NCI-H748 (cell line): ENCODE data around the gene ZNF26.
"Not testable (repeated sequence)": the region's sequence is repeated elsewhere in the genome, so short reads cannot be mapped to it uniquely, and the experiment has no call there.

ENCODE experiments used
- DNase-seq: peaks from one replicate; lab custom pipeline; 2025; ENCODE audit not compliant: unreplicated experiment; lab: John Stamatoyannopoulos, UW

ZNF26 gene

GRCh38 chr12:132955094-132956010 lies 30.8 kb upstream of the ZNF26 start:
- DNase-seq, result peak; percentile 65

DNA sequence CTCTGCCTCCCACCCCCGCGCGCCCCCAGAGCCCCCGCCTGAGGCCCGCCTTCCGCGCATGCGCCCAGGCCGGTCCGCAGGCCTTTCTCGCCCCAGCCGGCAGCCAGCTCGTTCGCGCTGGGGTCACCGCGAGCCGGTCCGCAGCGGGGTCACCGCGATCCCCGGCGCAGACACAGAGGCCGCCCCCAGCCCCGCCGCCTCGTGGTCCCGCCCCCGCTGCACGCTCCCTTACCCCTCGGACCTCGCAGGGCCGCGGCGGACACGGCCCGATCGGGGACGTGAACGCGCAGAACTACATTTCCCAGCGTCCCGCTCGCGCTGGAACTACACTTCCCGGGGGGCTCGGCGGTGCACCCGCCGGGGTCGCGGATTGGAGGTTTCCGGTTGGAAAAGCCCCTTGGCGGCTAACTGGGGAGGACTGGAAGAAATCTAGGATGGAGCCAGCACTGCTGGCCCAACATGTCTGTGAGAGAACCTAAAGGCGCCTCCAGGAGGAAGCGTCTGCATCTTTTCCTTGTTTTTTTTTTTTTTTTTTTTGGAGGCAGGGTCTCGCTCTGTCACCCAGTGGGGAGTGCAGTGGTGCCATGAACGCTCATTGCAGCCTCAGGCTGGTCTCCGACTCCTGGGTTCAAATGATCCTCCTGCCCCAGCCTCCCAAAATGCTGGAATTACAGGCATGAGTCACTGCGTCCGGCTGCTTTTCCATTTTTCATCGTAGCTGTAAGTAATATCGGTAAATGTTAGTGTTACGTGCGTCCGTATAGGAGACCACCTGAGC lies 30.0 kb upstream of the ZNF26 start, which contains the start of gene ZNF605:
Gene ZNF605 (minus strand): TSS at position 296 of the 778 bp plus-strand sequence. CDS start 10,671 bp downstream, outside the sequence.
- peak; percentile 94 for DNase-seq

DNA sequence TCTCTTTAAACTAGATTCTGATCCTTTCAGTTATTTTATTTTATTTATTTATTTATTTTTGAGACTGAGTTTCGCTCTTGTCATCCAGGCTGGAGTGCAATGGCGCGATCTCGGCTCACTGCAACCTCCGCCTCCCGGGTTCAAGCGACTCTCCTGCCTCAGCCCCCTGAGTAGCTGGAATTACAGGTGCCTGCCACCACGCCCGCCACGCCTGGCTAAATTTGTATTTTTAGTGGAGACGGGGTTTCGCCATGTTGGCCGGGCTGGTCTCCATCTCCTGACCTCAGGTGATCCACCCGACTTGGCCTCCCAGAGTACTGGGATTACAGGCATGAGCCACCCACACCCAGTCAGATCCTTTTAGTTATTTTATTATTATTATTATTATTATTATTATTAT lies 24.4 kb upstream of the ZNF26 start:
- not testable (repeated sequence) for DNase-seq

- not testable (repeated sequence) for DNase-seq
These were observed 22.2 kb upstream of the ZNF26 start for GRCh38 chr12:132963947-132964346.

GRCh38 chr12:132965796-132966195 lies 20.4 kb upstream of the ZNF26 start:
- no peak for DNase-seq

- no peak for DNase-seq
These were observed 19.3 kb upstream of the ZNF26 start for GRCh38 chr12:132966676-132967415.

GRCh38 chr12:132967736-132968135 lies 18.4 kb upstream of the ZNF26 start:
- DNase-seq, result no peak

GRCh38 chr12:132972374-132972773 lies 13.8 kb upstream of the ZNF26 start:
- DNase-seq, result no peak

GRCh38 chr12:132976870-132977269 lies 9.3 kb upstream of the ZNF26 start:
- DNase-seq, result peak; percentile 35

- peak; percentile 29 for DNase-seq
These were observed 688 bp downstream of the ZNF26 start for GRCh38 chr12:132986885-132987225.

- no peak for DNase-seq
These were observed 12.6 kb downstream of the ZNF26 start for GRCh38 chr12:132998741-132999140.

GRCh38 chr12:133010657-133011297 lies 24.6 kb downstream of the ZNF26 start:
- no peak for DNase-seq

DNA sequence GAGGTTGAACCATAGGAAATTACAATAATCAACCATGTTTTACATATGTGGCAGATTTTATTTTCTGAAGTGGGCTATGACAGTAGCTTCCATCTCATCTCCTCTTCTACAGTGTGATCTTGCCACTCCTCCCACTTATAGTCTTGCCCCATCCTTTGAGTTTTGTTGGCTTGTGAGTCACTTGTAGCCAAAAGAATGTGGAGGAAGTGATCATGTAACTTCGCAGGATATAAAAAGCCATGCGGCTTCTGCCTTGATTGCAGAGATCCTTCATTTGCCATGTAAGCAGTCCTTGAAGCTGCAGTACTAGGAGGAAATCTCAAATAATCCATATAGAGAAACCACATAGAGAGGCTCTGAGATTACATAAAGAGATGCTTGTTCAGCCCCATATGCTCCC lies 37.4 kb downstream of the ZNF26 start:
- DNase-seq, result no peak

GRCh38 chr12:133026996-133027395 lies 40.8 kb downstream of the ZNF26 start:
- DNase-seq, result no peak

DNA sequence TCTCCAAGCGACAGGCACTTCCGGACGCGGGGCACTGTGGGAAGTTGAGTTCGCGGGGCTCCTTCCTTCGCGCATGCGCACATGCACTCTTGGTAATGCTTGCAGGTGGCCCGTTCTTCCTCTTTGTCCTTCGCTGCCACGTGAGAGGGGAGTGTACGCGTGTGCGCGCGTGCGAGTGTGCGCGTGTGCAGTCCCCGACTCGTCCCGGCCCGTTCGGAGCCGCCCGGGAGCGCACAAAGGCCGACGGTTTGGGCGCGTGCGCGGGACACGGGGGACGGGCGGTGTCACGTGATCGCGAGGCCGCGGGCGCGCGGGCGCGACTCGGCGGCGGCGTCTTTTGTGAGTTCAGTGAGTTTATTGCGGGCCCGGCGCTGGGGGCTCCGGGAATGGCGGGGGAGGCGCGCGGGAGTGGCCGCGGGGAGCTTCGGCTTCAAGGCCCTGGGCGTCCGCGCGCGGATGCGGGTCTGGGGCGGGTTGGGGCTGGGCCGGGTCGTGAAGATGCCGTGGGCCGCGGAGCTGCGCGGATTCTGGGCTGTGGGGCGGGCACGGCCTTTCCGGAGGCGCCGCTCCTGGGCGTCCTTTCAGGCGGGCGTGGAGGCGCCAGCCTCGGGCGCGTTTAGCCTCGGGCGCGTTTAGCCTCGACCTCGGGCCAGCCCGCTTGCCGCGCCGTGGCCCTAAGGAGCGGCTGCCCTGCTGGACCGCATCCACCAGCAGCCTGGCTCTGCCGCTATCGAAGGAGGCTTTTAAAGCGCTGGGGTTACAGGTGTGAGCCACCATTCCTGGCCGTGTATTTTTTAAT lies 51.2 kb downstream of the ZNF26 start, which contains the start of gene ZNF84:
Gene ZNF84 (plus strand): TSS at position 303 of the 799 bp plus-strand sequence. CDS start 3,959 bp downstream, outside the sequence.
- DNase-seq, result peak; percentile 99

DNA sequence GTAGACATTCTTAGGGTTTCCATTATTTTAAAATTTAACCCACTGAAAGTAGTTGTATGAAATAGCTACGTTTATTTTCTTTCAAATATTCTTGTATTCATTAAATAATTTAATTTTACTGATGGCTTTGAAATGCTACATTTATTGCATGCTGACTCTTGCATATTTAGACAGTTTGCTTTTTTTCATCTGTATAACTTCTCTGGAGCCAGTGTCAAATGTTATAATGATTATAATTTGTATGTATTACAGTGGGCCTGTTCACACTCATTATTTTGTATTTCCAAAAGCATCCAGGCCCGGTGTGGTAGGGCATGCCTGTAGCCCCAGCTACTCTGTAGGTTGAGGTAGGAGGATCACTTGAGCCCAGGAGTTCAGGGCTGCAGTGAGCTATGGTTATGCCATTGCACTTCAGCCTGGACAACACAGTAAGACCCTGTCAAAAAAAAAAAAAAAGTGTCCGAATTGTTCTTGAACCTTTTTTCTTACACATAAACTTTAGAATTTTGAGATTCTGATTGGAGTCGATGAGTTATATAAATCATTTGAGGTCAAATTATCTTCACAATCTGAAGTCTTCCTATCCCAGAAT lies 52.0 kb downstream of the ZNF26 start:
- DNase-seq, result no peak

DNA sequence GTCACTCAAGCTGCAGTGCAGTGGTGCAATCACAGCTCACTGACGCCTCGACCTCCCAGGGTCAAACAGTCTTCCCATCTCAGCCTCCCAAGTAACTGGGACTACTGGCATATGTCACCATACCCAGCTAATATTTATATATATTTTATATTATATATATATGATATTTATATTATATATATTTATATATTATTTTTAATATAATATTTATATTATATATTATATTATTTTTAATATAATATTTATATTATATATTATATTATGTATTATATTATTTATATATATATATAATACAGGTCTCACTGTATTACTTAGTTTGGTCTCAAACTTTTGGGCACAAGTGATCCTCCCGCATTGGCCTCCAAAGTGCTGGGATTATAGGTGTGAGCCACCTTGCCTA lies 60.5 kb downstream of the ZNF26 start:
- no peak for DNase-seq

DNA sequence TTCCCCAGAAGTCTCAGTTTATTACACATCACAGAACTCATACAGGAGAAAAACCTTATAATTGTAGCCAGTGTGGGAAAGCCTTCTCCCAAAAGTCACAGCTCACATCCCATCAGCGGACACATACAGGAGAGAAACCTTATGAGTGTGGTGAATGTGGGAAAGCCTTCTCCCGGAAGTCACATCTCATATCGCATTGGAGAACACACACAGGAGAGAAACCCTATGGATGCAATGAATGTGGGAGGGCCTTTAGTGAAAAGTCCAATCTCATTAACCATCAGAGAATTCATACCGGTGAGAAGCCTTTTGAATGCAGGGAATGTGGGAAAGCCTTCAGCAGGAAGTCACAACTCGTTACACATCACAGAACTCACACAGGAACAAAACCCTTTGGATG lies 71.3 kb downstream of the ZNF26 start:
- DNase-seq, result peak; percentile 7
